Glutamatergic neuron (in vitro differentiated cells): ENCODE measurements around the gene KRT20. TPM values are rescaled to one million over a fixed set of nuclear protein-coding genes. Genes with fewer than 3 reads are reported as not detected.

Experiments
- DNase-seq: peaks from one replicate; pipeline ENCODE4 v3.0.0; 2022
- H3K27ac Mint-ChIP-seq: one replicate; pipeline ENCODE4 v1.8.0; 2020; ENCODE audit warnings: mild to moderate bottlenecking, mixed read lengths, inconsistent platforms; ENCODE audit not compliant: unreplicated experiment
- H3K27me3 Mint-ChIP-seq: one replicate; pipeline ENCODE4 v1.8.0; 2020; ENCODE audit warnings: mild to moderate bottlenecking, moderate library complexity, mixed read lengths, inconsistent platforms; ENCODE audit not compliant: unreplicated experiment
- H3K36me3 Mint-ChIP-seq: one replicate; pipeline ENCODE4 v1.8.0; 2020; ENCODE audit warnings: mild to moderate bottlenecking, mixed read lengths, inconsistent platforms; ENCODE audit not compliant: unreplicated experiment
- H3K4me1 Mint-ChIP-seq: one replicate; pipeline ENCODE4 v1.8.0; 2020; ENCODE audit warnings: mild to moderate bottlenecking, low read depth, mixed read lengths, inconsistent platforms; ENCODE audit not compliant: unreplicated experiment
- H3K4me3 Mint-ChIP-seq: one replicate; pipeline ENCODE4 v1.8.0; 2020; ENCODE audit warnings: mild to moderate bottlenecking, mixed read lengths, inconsistent platforms; ENCODE audit not compliant: unreplicated experiment
- H3K9me3 Mint-ChIP-seq: one replicate; pipeline ENCODE4 v1.8.0; 2020; ENCODE audit warnings: mild to moderate bottlenecking, moderate library complexity, mixed read lengths, inconsistent platforms; ENCODE audit not compliant: unreplicated experiment
- total RNA-seq: library from RNA; stranded (reverse); fragmentation: NEBNext Ultra II Directional; extraction: Animal tissue kit (Norgen Biotek cat#: 25700); gene quantifications from one replicate; pipeline ENCODE4 v1.2.1, GENCODE V29; 2021; ENCODE audit not compliant: unreplicated experiment
- TF ChIP-seq, protein P1 (sequence below): fragments of 200-600 bp; sonication (generic); IDR thresholded peaks from one replicate; pipeline ENCODE4 v1.5.0; 2021; ENCODE audit not compliant: partially characterized antibody, unreplicated experiment

The KRT20 gene
- total RNA-seq, 1 donor from 2014 or later = not detected

DNA sequence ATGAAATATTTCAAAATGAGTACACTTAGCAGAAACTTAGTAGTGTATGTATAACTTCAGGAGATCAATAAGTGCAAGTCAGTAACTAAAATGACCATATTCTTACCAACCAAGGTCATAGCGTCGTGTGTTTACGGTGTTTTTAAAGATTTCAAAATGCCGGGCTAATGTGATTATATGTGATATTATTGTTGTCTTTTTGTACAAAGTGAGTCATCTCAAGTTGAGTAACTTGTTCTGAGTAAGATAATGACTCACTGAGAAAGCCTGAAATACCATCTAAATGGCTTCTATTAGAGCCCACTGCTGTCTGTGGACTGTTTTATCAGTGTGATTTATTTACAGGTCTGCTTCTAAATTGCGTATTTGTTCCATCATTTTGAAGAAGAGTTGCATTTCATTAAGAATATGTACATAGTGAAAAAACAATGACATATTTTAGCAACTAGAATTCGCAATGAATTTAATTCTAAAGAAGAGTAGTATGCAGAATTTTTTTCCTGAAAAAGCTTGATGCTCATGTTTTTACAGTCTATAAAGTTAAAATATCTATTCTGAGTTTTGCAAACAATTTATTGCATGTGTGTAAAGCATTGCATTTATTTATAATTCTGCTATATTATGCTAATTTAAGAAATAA is 30.7 kb downstream of the KRT20 start:
- no peaks in the 10 kb centered on the region for H3K4me1 Mint-ChIP-seq
- peaks cover 2% of the 10 kb centered on the region for H3K27me3 Mint-ChIP-seq
- H3K9me3 Mint-ChIP-seq = no peaks in the 10 kb centered on the region
- DNase-seq = no peak
- H3K36me3 Mint-ChIP-seq = no peaks in the 10 kb centered on the region
- H3K4me3 Mint-ChIP-seq = no peak overlapping the region
- H3K27ac Mint-ChIP-seq = no peak overlapping the region
- TF ChIP-seq, protein P1, sequence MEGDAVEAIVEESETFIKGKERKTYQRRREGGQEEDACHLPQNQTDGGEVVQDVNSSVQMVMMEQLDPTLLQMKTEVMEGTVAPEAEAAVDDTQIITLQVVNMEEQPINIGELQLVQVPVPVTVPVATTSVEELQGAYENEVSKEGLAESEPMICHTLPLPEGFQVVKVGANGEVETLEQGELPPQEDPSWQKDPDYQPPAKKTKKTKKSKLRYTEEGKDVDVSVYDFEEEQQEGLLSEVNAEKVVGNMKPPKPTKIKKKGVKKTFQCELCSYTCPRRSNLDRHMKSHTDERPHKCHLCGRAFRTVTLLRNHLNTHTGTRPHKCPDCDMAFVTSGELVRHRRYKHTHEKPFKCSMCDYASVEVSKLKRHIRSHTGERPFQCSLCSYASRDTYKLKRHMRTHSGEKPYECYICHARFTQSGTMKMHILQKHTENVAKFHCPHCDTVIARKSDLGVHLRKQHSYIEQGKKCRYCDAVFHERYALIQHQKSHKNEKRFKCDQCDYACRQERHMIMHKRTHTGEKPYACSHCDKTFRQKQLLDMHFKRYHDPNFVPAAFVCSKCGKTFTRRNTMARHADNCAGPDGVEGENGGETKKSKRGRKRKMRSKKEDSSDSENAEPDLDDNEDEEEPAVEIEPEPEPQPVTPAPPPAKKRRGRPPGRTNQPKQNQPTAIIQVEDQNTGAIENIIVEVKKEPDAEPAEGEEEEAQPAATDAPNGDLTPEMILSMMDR = no peak

GRCh38 chr17:40852364-40852763 is 32.7 kb downstream of the KRT20 start:
- Mint-ChIP-seq H3K4me3 (no peak overlapping the region), H3K36me3 (no peaks in the 10 kb centered on the region), H3K4me1 (no peaks in the 10 kb centered on the region), H3K27ac (no peak overlapping the region), H3K9me3 (no peaks in the 10 kb centered on the region), H3K27me3 (no peaks in the 10 kb centered on the region)
- DNase-seq = no peak
- TF ChIP-seq, protein P1 = no peak

DNA sequence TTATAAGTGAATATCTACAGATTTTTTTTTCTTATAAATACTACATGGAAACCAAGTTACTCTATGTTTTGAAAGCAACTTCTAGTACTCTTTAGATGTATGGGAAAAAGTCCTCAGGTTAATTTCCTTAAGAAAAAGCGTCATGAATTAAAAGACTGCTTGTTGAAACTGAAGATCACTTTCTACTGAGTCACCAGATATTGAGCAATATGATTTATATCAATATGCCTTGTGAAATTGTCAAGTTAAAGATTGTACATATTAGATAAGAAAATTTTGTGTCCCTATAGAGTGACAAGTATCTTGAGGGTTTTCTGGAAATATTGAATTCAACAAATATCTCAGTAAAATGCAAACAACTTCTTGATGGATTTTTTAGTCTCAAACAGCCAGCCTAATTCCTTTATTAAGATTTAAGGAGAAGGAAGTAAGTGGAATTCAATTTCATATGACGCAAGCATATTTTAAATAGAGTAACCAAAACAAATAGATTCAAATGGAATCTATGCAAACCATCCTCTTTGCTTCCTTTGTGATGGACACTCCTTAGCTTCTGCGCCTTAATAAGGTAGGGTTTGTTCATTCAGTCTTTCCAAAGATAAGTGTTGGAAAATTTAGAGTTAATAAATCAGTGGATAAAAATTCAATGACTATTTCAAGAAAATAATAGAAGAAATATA is 34.6 kb downstream of the KRT20 start:
- no peaks in the 10 kb centered on the region for H3K4me1 Mint-ChIP-seq
- no peak overlapping the region for H3K4me3 Mint-ChIP-seq
- no peak for DNase-seq
- H3K36me3 Mint-ChIP-seq = no peaks in the 10 kb centered on the region
- no peaks in the 10 kb centered on the region for H3K27me3 Mint-ChIP-seq
- H3K9me3 Mint-ChIP-seq = no peaks in the 10 kb centered on the region
- TF ChIP-seq, protein P1 = no peak
- H3K27ac Mint-ChIP-seq = no peak overlapping the region

- Mint-ChIP-seq H3K27me3 (no peaks in the 10 kb centered on the region), H3K4me3 (no peak overlapping the region)
These were observed 35.3 kb downstream of the KRT20 start for GRCh38 chr17:40849723-40850122.

More at GRCh38 chr17:40849723-40850122, 35.3 kb downstream of the KRT20 start:
- Mint-ChIP-seq H3K27ac (no peak overlapping the region), H3K4me1 (no peaks in the 10 kb centered on the region), H3K9me3 (no peaks in the 10 kb centered on the region), H3K36me3 (no peaks in the 10 kb centered on the region)
- TF ChIP-seq, protein P1 = no peak
- DNase-seq = no peak
